Transverse colon (tissue), 4 donors: ENCODE results near the gene NKD1. TPM values are rescaled to one million over a fixed set of nuclear protein-coding genes. Genes with fewer than 3 reads are reported as not detected.

Experiments
- DNase-seq: peaks from one replicate; pipeline ENCODE4 v3.0.0-alpha.2; 2019
- H3K27ac ChIP-seq, 4 donors: fragments of 200-600 bp; sonication (generic); 2 replicates each; pipeline ENCODE4 v1.5.1; 2016 to 2018; ENCODE audit warnings: inconsistent platforms in 4 of 4
- H3K27me3 ChIP-seq: fragments of 200-600 bp; sonication (generic); 2 replicates; pipeline ENCODE4 v1.5.1; 2017; ENCODE audit warnings: inconsistent platforms
- H3K36me3 ChIP-seq, 4 donors: fragments of 200-600 bp; sonication (generic); 2 replicates each; pipeline ENCODE4 v1.5.1; 2017 to 2019; ENCODE audit warnings: inconsistent platforms in 4 of 4
- H3K4me1 ChIP-seq, 4 donors: fragments of 200-600 bp; sonication (generic); 2 replicates each; pipeline ENCODE4 v1.5.1; 2017 to 2020; ENCODE audit warnings: inconsistent platforms in 4 of 4
- H3K4me3 ChIP-seq, 4 donors: fragments of 200-600 bp; sonication (generic); 1 replicate in 1 of 4; 2 replicates in 3 of 4; pipeline versions ENCODE4 v1.5.1 to v1.6.1; 2017 to 2019; ENCODE audit warnings: inconsistent platforms in 4 of 4
- H3K9me3 ChIP-seq, 2 donors: fragments of 200-600 bp; sonication (generic); 2 replicates each; pipeline ENCODE4 v1.5.1; 2017 to 2019; ENCODE audit warnings: inconsistent platforms in 2 of 2
- CTCF ChIP-seq, 5 experiments: fragments of 200-600 bp in 3 of 5; fragments of 450-650 bp in 2 of 5; sonication (generic) in 3 of 5; IDR thresholded peaks; 1 replicate in 2 of 5; 2 replicates in 3 of 5; pipeline ENCODE4 v1.5.1; 2016 to 2017; ENCODE audit warnings: antibody characterized with exemption in 5 of 5, inconsistent platforms in 3 of 5, mild to moderate bottlenecking in 2 of 5, moderate library complexity in 1 of 5
- EP300 ChIP-seq: sonication (generic); formaldehyde crosslinking; IDR thresholded peaks from one replicate; pipeline ENCODE4 v1.6.1; 2017; ENCODE audit warnings: antibody characterized with exemption, low read depth
- POLR2A ChIP-seq: fragments of 450-650 bp; IDR thresholded peaks from one replicate; pipeline ENCODE4 v1.6.1; 2016; ENCODE audit warnings: antibody characterized with exemption, mild to moderate bottlenecking, moderate library complexity
- POLR2AphosphoS5 ChIP-seq, 3 donors: sonication (generic); formaldehyde crosslinking; IDR thresholded peaks; one replicate each; pipeline ENCODE4 v1.6.1; 2016; ENCODE audit warnings: antibody characterized with exemption in 3 of 3
- WGBS, 2 donors: methylation state at CpG; one replicate each; pipeline ENCODE4 v1.1.5; 2018; ENCODE audit warnings: low coverage in 1 of 2; 5-methylcytosine and 5-hydroxymethylcytosine counted together
- in situ Hi-C, 4 donors: fragments of 200-750 bp; cut with MboI; loops; one replicate each; pipeline versions ENCODE4 v1.15.0 to v1.15.1; 2017; ENCODE audit warnings: low sequenced_read_pairs in 3 of 4, low pct_ligation_motif_present in 1 of 4, low pct_unique_long_range_greater_than_20kb in 1 of 4
- intact Hi-C: fragments of 100-400 bp; cut with DNase I; formaldehyde crosslinking; loops from one replicate; pipeline ENCODE4 v1.15.1; 2023; ENCODE audit warnings: low total_unique reads
- total RNA-seq, 4 donors: library from RNA; depleted of rRNA; stranded (reverse); fragments of >200 nt; gene quantifications; one replicate each; pipeline ENCODE4 v1.1.0, GENCODE V29; 2016

The NKD1 gene
- total RNA-seq, 4 donors from 2014 or later = 1.7 to 98.1 (median 2.5) TPM

DNA sequence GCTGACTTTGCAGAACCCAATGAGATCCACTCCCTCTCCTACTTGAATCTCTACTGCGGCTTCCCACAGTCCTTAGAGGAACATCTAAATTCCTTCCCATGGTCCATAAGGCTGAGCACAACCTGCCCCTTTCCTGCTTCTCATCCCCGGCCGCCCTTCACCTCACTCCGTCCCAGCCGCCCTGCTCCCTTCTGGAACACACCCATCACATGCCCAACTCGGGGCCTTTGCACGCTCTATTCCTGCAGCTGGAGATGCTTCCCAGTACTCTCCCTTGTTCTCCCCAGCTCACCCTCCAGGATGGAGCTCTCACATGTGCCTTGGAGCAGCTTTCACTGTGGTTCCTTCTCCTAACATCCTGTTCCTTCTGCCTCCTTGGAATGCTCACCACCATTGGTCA lies 23.6 kb downstream of the NKD1 start:
- no peak overlapping the region for H3K4me3 ChIP-seq
- H3K36me3 ChIP-seq = no peaks in the 10 kb centered on the region
- WGBS, 2 donors = 93 to 100% methylated on average over 1 to 7 of the region's 7 CpGs
- DNase-seq = no peak
- in situ Hi-C loops (no loop called here), intact Hi-C loops (no loop called here)
- H3K27ac ChIP-seq = no peak overlapping the region
- no peaks in the 10 kb centered on the region for H3K27me3 ChIP-seq
- no peak for TF ChIP-seq POLR2AphosphoS5 (IDR thresholded peaks at IDR 0.05)
- H3K9me3 ChIP-seq = no peaks in the 10 kb centered on the region
- peaks cover 0 to 18% (median 8%) of the 10 kb centered on the region in 4 donors for H3K4me1 ChIP-seq

GRCh38 chr16:50572700-50573099 lies 24.5 kb downstream of the NKD1 start:
- H3K27ac ChIP-seq = peak overlapping the region in 1 of 4 donors; percentile 75
- no peaks in the 10 kb centered on the region for H3K27me3 ChIP-seq
- no peaks in the 10 kb centered on the region for H3K36me3 ChIP-seq
- peaks cover 0 to 18% (median 8%) of the 10 kb centered on the region in 4 donors for H3K4me1 ChIP-seq
- in situ Hi-C loops (no loop called here), intact Hi-C loops (no loop called here)
- no peak overlapping the region for H3K4me3 ChIP-seq
- no peak for DNase-seq
- no peak for TF ChIP-seq CTCF (IDR thresholded peaks at IDR 0.05)
- TF ChIP-seq POLR2A = no peak
- TF ChIP-seq EP300 = no peak
- no peak for TF ChIP-seq POLR2AphosphoS5 (IDR thresholded peaks at IDR 0.05)
- 87% methylated on average over 7 of the region's 7 CpGs; no CpG with 5 or more reads in 1 of the 2 donors for WGBS, 2 donors
- H3K9me3 ChIP-seq = no peaks in the 10 kb centered on the region

DNA sequence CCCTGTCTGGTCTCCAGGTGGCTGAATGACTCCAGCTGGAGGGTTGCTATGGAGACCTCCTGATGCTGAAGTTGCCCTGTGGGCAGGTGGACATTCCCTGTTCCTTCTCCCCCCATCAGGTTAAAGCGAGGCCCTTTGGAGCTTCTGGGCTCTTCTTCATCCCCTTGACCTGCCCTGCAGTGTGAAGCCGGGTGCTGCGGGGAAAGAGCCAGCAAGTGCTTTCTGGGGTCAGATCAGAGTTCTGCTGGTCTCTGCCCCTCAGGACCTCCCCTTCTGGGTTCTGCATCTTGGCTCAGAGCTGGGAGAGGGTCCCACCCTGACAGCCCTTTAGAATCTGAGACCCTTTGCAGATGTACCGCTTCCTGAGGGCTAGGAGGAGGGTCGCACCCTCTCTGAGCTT lies 25.1 kb downstream of the NKD1 start:
- DNase-seq = no peak
- in situ Hi-C loops (no loop called here), intact Hi-C loops (no loop called here)
- Histone ChIP-seq H3K4me3 (no peak overlapping the region), H3K9me3 (no peaks in the 10 kb centered on the region), H3K4me1 (peaks cover 0 to 18% (median 8%) of the 10 kb centered on the region in 4 donors), H3K36me3 (no peaks in the 10 kb centered on the region), H3K27ac (peak overlapping the region in 3 of 4 donors; percentile 75 to 86 (median 82)), H3K27me3 (no peaks in the 10 kb centered on the region)
- TF ChIP-seq EP300 (no peak), POLR2AphosphoS5 (IDR thresholded peaks at IDR 0.05) (no peak), POLR2A (no peak), CTCF (IDR thresholded peaks at IDR 0.05) (no peak)
- 88% methylated on average over 5 of the region's 5 CpGs; no CpG with 5 or more reads in 1 of the 2 donors for WGBS, 2 donors

DNA sequence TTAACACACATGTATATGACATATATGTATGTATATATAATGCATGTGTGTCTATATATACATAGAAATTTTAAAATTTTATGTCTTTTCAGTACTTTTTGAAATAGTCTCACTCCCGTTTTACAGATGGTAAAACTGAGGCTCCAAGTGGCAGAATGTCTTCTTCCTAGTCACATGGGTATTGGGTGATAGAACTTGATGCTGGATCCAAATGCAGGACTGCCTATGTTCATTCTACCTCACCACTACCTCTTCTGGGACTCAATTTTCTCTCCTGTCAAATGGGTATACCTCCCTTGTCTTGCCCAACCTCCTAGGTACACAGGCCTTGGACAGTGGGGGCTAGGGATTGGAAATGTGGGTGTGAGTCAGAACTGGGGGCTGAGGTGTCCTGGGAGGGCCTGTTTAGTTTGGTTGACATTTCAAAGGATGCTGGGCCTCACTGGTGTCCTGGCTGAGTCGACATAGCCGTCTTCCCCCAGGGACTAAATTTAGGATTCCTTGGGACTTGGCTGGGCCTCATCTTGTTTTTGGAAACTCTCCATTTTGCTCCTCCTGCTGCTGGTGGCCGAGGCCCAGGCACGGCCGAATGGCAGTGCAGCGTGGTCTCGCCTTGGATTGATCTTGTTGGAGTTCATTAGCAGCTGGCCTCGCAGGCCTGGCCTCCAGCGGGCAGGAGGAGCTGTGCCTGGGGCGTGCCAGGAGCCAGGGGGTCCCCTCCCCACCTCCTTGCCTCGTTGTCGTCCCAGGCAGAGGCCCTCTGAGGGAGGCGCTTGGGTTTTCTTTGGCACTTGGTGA lies 25.9 kb downstream of the NKD1 start:
- DNase-seq = no peak
- intact Hi-C loops (no loop called here), in situ Hi-C loops (no loop called here)
- Histone ChIP-seq H3K4me3 (no peak overlapping the region), H3K27ac (peak overlapping the region; percentile 71 to 86 (median 78)), H3K4me1 (peaks cover 0 to 18% (median 8%) of the 10 kb centered on the region in 4 donors), H3K27me3 (no peaks in the 10 kb centered on the region), H3K9me3 (no peaks in the 10 kb centered on the region), H3K36me3 (no peaks in the 10 kb centered on the region)
- 67 to 80% methylated on average over 1 to 14 of the region's 14 CpGs for WGBS, 2 donors
- TF ChIP-seq CTCF (IDR thresholded peaks at IDR 0.05) = no peak
- TF ChIP-seq POLR2A = no peak
- TF ChIP-seq EP300 = no peak
- TF ChIP-seq POLR2AphosphoS5 (IDR thresholded peaks at IDR 0.05) = no peak
